T-helper 17 cell (primary cell): ENCODE measurements around the gene SELL. TPM values are rescaled to one million over a fixed set of nuclear protein-coding genes. Genes with fewer than 3 reads are reported as not detected.
"Not testable (repeated sequence)": the region's sequence is repeated elsewhere in the genome, so short reads cannot be mapped to it uniquely, and the experiment has no call there.

Experiments
- ATAC-seq: fragments of 150-1000 bp; cut with Tn5 transposase; 2 replicates; pipeline ENCODE4 v1.10.0; 2021; ENCODE audit warnings: mild to moderate bottlenecking, moderate library complexity
- DNase-seq, 3 donors: peaks; one replicate each; pipeline versions ENCODE4 v3.0.0 to v3.0.0-alpha.2; 2020 to 2021
- H3K9me3 ChIP-seq: one replicate; pipeline ENCODE4 v1.7.0; 2013; ENCODE audit warnings: low read length, mild to moderate bottlenecking; ENCODE audit not compliant: control insufficient read depth, poor library complexity, severe bottlenecking
- H3K27ac Mint-ChIP-seq: one replicate; pipeline ENCODE4 v1.8.0; 2022; ENCODE audit warnings: mild to moderate bottlenecking, moderate library complexity, mixed read lengths
- H3K27me3 Mint-ChIP-seq: one replicate; pipeline ENCODE4 v1.8.0; 2022; ENCODE audit warnings: mixed read lengths
- H3K36me3 Mint-ChIP-seq: one replicate; pipeline ENCODE4 v1.8.0; 2022; ENCODE audit warnings: low read depth, mixed read lengths
- H3K4me1 Mint-ChIP-seq: one replicate; pipeline ENCODE4 v1.8.0; 2022; ENCODE audit warnings: mild to moderate bottlenecking, mixed read lengths
- H3K4me3 Mint-ChIP-seq: one replicate; pipeline ENCODE4 v1.8.0; 2022; ENCODE audit warnings: mild to moderate bottlenecking, moderate library complexity, mixed read lengths
- total RNA-seq, 4 donors: library from RNA in 2 of 4; stranded (reverse) in 2 of 4; gene quantifications; one replicate each; pipeline ENCODE4 v1.2.3 and lab custom pipeline; 2022 to 2026

The SELL gene
- total RNA-seq, 2 donors from 2014 or later: 205 to 276 TPM

DNA sequence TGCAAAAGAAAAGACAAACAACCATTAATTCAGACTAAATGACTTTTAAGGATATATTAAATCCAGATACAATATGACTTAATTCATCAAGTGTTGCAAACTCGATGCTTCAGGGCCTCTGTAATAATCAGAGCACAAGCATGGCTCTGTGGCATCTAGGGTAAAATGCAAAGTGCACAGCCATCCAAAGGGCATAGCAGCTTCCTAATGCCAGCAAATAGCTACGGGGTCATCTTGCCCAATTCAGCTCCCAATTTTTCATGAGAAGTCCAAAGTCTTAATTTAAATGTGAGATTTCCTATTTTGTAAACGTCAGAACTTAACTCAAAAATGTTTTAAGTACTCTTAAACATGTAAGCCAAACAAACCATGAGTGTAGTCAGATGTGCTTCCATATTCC lies 14.5 kb upstream of the SELL start:
- Mint-ChIP-seq H3K4me3 (no peak overlapping the region), H3K36me3 (peaks cover 5% of the 10 kb centered on the region), H3K27me3 (peaks cover 42% of the 10 kb centered on the region), H3K4me1 (no peaks in the 10 kb centered on the region), H3K27ac (no peak overlapping the region)
- DNase-seq: no peak
- ATAC-seq: no peak
- no peaks in the 10 kb centered on the region for H3K9me3 ChIP-seq

GRCh38 chr1:169724168-169724567 lies 12.7 kb upstream of the SELL start:
- H3K9me3 ChIP-seq: no peaks in the 10 kb centered on the region
- no peak for ATAC-seq
- Mint-ChIP-seq H3K27ac (no peak overlapping the region), H3K4me1 (no peaks in the 10 kb centered on the region), H3K27me3 (peaks cover 34% of the 10 kb centered on the region), H3K4me3 (no peak overlapping the region), H3K36me3 (peaks cover 5% of the 10 kb centered on the region)
- no peak for DNase-seq

DNA sequence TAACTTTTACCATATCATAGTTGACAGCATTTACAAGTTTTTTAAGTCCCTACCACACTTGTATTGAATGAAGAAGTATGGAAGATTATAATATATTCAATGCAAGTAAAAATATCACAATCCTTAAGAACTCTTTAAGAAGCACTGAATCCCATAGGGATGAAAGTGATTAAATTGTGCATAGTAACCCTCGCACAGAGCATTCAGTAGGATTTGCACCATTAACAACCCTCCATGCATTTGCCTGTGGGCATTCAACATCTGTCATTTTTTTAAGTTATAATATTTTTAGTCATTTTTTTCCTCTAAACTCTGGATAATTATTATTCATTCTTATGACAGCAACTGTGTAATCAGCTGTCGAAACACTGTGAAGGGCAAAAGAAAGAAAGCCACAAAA lies 12.3 kb upstream of the SELL start:
- ATAC-seq (no peak), DNase-seq (no peak)
- peaks cover 5% of the 10 kb centered on the region for H3K36me3 Mint-ChIP-seq
- peaks cover 30% of the 10 kb centered on the region for H3K27me3 Mint-ChIP-seq
- no peaks in the 10 kb centered on the region for H3K9me3 ChIP-seq
- H3K27ac Mint-ChIP-seq: no peak overlapping the region
- H3K4me1 Mint-ChIP-seq: no peaks in the 10 kb centered on the region
- no peak overlapping the region for H3K4me3 Mint-ChIP-seq

GRCh38 chr1:169722779-169723178 lies 11.4 kb upstream of the SELL start:
- Mint-ChIP-seq H3K4me3 (no peak overlapping the region), H3K27ac (no peak overlapping the region), H3K27me3 (peaks cover 23% of the 10 kb centered on the region), H3K36me3 (peaks cover 5% of the 10 kb centered on the region), H3K4me1 (no peaks in the 10 kb centered on the region)
- ATAC-seq (no peak), DNase-seq (no peak)
- no peaks in the 10 kb centered on the region for H3K9me3 ChIP-seq

- not testable (repeated sequence) for H3K4me1 Mint-ChIP-seq, DNase-seq, H3K9me3 ChIP-seq, ATAC-seq, H3K27ac Mint-ChIP-seq, H3K36me3 Mint-ChIP-seq, H3K27me3 Mint-ChIP-seq, H3K4me3 Mint-ChIP-seq
Observed at GRCh38 chr1:169715100-169715499, 3.7 kb upstream of the SELL start.

GRCh38 chr1:169713090-169713489 lies 1.7 kb upstream of the SELL start:
- not testable (repeated sequence) for H3K4me3 Mint-ChIP-seq, H3K27ac Mint-ChIP-seq, H3K27me3 Mint-ChIP-seq, ATAC-seq, DNase-seq, H3K9me3 ChIP-seq
- Mint-ChIP-seq H3K36me3 (peaks cover 13% of the 10 kb centered on the region), H3K4me1 (peaks cover 24% of the 10 kb centered on the region)

GRCh38 chr1:169712309-169712631 lies 850 bp upstream of the SELL start:
- no peak for ATAC-seq
- peaks cover 6% of the 10 kb centered on the region for H3K27me3 Mint-ChIP-seq
- DNase-seq: no peak
- H3K9me3 ChIP-seq: peaks cover 3% of the 10 kb centered on the region
- H3K36me3 Mint-ChIP-seq: peaks cover 15% of the 10 kb centered on the region
- H3K4me3 Mint-ChIP-seq: peak overlapping the region; percentile 98
- H3K27ac Mint-ChIP-seq: no peak overlapping the region
- H3K4me1 Mint-ChIP-seq: peaks cover 26% of the 10 kb centered on the region

DNA sequence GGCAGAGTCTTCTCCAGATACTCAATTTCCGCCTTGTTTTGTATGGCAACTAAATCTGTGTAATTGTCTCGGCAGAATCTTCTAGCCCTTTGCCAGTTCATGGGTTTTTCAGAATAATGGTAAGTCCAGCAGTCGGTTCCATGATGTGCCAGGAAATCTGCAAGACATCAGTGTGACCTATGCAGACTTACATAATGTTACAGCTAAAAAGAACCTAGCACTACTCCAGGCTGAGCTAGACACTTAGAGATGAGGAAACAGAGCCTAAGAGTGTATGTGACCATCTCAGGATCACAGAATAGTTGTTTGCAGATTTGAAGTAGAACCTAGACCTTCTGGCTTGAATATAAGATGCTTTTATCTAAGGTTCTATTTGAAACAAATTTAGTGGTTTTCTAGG lies 2.8 kb downstream of the SELL start:
- no peak for DNase-seq
- peak overlapping the region; percentile 97 for H3K4me3 Mint-ChIP-seq
- ATAC-seq: peak; percentile 39
- peaks cover 56% of the 10 kb centered on the region for H3K4me1 Mint-ChIP-seq
- H3K27ac Mint-ChIP-seq: no peak overlapping the region
- no peaks in the 10 kb centered on the region for H3K9me3 ChIP-seq
- peaks cover 34% of the 10 kb centered on the region for H3K36me3 Mint-ChIP-seq
- H3K27me3 Mint-ChIP-seq: no peaks in the 10 kb centered on the region

- H3K4me3 Mint-ChIP-seq: peak overlapping the region; percentile 97
- DNase-seq (no peak), ATAC-seq (peak; percentile 61)
- no peak overlapping the region for H3K27ac Mint-ChIP-seq
- peaks cover 39% of the 10 kb centered on the region for H3K36me3 Mint-ChIP-seq
- H3K9me3 ChIP-seq: no peaks in the 10 kb centered on the region
- peaks cover 62% of the 10 kb centered on the region for H3K4me1 Mint-ChIP-seq
- H3K27me3 Mint-ChIP-seq: no peaks in the 10 kb centered on the region
Observed at GRCh38 chr1:169707912-169708604, 3.4 kb downstream of the SELL start.

- peak overlapping the region; percentile 87 for H3K4me3 Mint-ChIP-seq
- no peak for ATAC-seq
- H3K4me1 Mint-ChIP-seq: peaks cover 73% of the 10 kb centered on the region
- no peak overlapping the region for H3K27ac Mint-ChIP-seq
- H3K9me3 ChIP-seq: no peaks in the 10 kb centered on the region
- H3K27me3 Mint-ChIP-seq: no peaks in the 10 kb centered on the region
- peaks cover 46% of the 10 kb centered on the region for H3K36me3 Mint-ChIP-seq
- no peak for DNase-seq
Observed at GRCh38 chr1:169704797-169705196, 6.6 kb downstream of the SELL start.

DNA sequence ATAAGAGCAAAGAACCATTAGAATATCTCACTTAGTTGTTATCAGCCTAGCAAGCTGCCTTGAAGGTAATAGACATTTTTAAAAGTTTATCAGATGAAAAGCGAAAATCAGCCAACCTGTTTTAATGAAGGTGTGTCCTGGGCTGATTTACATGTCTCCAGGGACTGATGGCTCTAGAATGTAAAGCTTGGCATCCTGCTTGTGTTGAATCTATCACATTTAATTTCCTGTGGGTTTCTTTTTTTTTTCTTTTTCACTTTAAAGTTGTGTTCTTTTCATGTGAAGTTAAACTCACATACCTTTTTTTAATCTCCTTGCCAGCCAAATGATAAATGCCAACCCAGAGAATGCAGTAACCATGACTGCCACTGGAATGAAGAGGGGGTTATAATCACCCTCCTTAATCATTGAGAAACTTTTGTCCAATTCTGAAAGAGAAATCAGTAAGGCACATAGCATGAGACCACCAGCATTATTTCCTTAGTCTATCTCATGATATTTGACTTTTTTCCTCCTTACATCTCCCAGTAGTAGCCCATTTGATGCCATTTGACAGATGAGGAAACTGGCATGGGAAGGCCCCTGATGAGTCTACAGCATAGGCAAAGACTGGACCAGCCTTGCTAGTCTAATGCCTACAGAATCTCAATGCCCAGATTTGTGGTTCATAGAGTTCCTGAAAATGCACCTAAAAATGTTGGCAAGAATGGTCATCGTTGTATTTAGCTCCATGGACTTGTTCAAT lies 10.0 kb downstream of the SELL start:
- DNase-seq (no peak), ATAC-seq (peak; percentile 59)
- Mint-ChIP-seq H3K27ac (no peak overlapping the region), H3K4me1 (peaks cover 70% of the 10 kb centered on the region), H3K27me3 (no peaks in the 10 kb centered on the region), H3K4me3 (peak overlapping the region; percentile 67), H3K36me3 (peaks cover 30% of the 10 kb centered on the region)
- no peaks in the 10 kb centered on the region for H3K9me3 ChIP-seq

DNA sequence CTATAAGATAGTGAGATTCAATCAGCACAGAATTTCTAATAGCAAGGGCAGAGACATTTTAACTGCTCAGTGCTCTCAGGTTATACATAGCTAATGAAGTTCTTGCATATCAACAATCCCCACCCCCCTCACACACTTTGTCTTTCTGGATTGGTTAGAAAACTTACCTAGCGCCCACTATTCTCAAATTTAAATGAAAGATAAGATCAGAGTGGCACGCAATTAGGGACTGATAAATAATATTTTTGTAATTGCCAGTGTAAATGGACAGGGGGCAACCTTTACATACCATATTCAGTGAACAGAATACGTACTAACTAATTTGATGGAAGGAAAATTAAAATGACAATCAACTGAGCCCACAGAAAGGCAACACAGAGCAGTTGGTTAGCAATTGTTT lies 11.7 kb downstream of the SELL start:
- Mint-ChIP-seq H3K4me1 (peaks cover 69% of the 10 kb centered on the region), H3K27me3 (no peaks in the 10 kb centered on the region), H3K36me3 (peaks cover 19% of the 10 kb centered on the region), H3K27ac (no peak overlapping the region), H3K4me3 (peak overlapping the region; percentile 25)
- no peak for DNase-seq
- H3K9me3 ChIP-seq: no peaks in the 10 kb centered on the region
- ATAC-seq: peak; percentile 24

- peaks cover 74% of the 10 kb centered on the region for H3K4me1 Mint-ChIP-seq
- peak overlapping the region; percentile 28 for H3K4me3 Mint-ChIP-seq
- no peak overlapping the region for H3K27ac Mint-ChIP-seq
- no peaks in the 10 kb centered on the region for H3K9me3 ChIP-seq
- DNase-seq (no peak), ATAC-seq (no peak)
- peaks cover 17% of the 10 kb centered on the region for H3K36me3 Mint-ChIP-seq
- H3K27me3 Mint-ChIP-seq: no peaks in the 10 kb centered on the region
Observed at GRCh38 chr1:169698976-169699375, 12.4 kb downstream of the SELL start.

DNA sequence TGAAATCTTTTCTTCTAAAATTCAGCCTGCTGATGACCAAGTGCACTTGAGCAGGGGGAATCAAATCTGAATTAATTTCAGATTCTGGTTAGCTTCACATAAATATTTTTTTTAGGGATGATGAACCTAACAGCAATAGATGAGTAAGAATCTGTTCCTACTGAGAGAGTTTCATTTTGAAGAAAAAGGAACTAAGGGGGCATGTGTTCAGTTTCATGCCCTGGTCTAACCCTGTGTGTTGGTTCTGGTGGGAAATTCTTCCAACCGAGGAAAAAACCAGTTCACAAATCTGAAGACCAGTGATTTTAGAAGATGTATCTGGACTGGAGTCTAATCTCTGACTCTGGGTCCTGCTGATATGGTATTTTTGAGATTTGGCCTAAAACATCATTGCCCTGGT lies 13.7 kb downstream of the SELL start:
- no peak for ATAC-seq
- no peaks in the 10 kb centered on the region for H3K9me3 ChIP-seq
- Mint-ChIP-seq H3K4me1 (peaks cover 69% of the 10 kb centered on the region), H3K4me3 (no peak overlapping the region), H3K36me3 (peaks cover 6% of the 10 kb centered on the region), H3K27ac (no peak overlapping the region), H3K27me3 (no peaks in the 10 kb centered on the region)
- DNase-seq: no peak
